CD4-positive, alpha-beta T cell treated with Interleukin-10 for 1 hour (primary cell): ENCODE data around the gene CSAD.
"Not testable (repeated sequence)": the region's sequence is repeated elsewhere in the genome, so short reads cannot be mapped to it uniquely, and the experiment has no call there.

ENCODE experiments used
- DNase-seq: peaks from one replicate; pipeline ENCODE4 v3.0.0-alpha.2; 2020

The CSAD gene

GRCh38 chr12:53143355-53143754 is 37.4 kb downstream of the CSAD start:
- DNase-seq, result no peak

- DNase-seq, result no peak
Measured at GRCh38 chr12:53133722-53134121, 47.0 kb downstream of the CSAD start.

- no peak for DNase-seq
Measured at GRCh38 chr12:53131844-53132243, 48.9 kb downstream of the CSAD start.

- DNase-seq, result no peak
Measured at GRCh38 chr12:53128780-53129569, 51.8 kb downstream of the CSAD start.

GRCh38 chr12:53127169-53127568 is 53.6 kb downstream of the CSAD start:
- no peak for DNase-seq

- DNase-seq, result no peak
Measured at GRCh38 chr12:53124352-53124723, 56.4 kb downstream of the CSAD start.

GRCh38 chr12:53123578-53124351 is 57.0 kb downstream of the CSAD start:
- DNase-seq, result no peak

- DNase-seq, result no peak
Measured at GRCh38 chr12:53122961-53123468, 57.7 kb downstream of the CSAD start.

GRCh38 chr12:53120685-53121525 is 59.8 kb downstream of the CSAD start:
- no peak for DNase-seq

GRCh38 chr12:53118751-53119300 is 61.9 kb downstream of the CSAD start:
- no peak for DNase-seq

GRCh38 chr12:53115891-53116648 is 64.7 kb downstream of the CSAD start:
- DNase-seq, result no peak

GRCh38 chr12:53115112-53115890 is 65.4 kb downstream of the CSAD start:
- no peak for DNase-seq

GRCh38 chr12:53113951-53114350 is 66.8 kb downstream of the CSAD start:
- no peak for DNase-seq

- DNase-seq, result no peak
Measured at GRCh38 chr12:53113136-53113705, 67.5 kb downstream of the CSAD start.

GRCh38 chr12:53112431-53112830 is 68.3 kb downstream of the CSAD start:
- DNase-seq, result not testable (repeated sequence)
